ENCODE results near the gene GMCL1.
A peak's percentile ranks its signal among the peaks of the same experiment; 100 is the strongest.
"Not testable (repeated sequence)": the region's sequence is repeated elsewhere in the genome, so short reads cannot be mapped to it uniquely, and the experiment has no call there.

The GMCL1 gene

DNA sequence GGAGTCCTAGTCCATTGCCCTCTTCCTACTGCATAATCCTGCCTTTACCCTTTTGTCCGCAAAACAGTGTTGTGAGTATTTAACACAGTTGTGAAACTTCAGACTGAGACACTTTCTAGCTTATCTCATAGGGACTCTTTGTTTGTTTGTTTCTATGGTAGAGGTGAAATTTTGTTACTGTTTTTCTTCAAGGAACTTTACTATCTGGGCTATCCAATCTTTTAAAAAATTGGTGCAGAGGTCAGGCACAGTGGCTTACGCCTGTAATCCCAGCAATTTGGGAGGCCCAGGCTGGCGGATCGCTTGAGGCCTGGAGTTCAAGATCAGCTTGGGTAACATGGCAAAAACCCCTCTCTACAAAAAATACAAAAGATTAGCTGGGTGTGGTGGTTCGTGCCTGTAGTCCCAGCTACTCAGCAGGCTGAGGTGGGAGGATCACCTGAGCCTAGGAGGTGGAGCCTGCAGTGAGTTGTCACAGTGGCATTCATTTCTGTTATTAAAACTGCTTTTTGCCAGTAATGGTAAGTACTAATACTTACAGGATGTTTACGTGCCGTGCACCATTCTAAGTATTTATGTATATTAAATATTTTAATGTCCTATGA, 18.8 kb downstream of the GMCL1 start:
- DNase-seq (ENCODE audit: low spot score), result no peak

DNA sequence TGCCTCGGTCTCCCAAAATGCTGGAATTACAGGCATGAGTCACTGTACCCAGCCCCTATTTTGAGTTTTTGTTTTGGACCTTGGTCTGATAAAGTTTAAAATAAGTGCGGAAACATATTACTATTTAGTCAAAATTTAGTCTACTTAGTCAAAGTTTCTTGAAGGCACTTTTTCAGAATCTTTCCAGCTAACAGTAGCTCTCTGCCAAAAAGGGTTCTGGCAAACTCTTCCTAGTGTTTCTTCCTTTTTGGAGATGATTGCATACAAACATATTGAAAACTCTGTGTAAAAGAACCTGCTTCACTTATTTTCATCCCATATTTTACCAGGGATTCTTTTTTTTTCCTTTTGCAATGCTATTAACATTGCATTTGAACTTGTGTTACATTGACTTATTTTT, 28.8 kb downstream of the GMCL1 start:
- no peak for DNase-seq (ENCODE audit: low spot score)

DNA sequence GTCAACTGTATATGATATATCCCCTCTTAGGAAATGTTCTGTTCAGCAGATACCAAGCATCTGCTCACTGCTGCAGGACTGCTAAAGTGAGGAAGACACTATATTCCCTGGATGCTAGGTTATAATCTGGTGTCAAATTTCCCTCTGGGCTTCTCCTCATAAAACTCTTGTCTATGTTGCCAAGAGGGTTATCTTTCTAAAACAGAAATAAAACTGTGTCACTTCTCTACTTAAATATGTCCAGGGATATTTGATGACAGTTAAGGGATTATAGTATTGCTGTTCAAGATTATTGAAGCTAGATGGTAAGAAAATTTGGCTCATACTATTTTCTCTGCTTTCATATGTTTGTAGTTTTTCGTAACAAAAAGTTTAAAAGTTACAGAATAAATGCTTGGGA, 33.8 kb downstream of the GMCL1 start:
- DNase-seq (ENCODE audit: low spot score), result no peak

DNA sequence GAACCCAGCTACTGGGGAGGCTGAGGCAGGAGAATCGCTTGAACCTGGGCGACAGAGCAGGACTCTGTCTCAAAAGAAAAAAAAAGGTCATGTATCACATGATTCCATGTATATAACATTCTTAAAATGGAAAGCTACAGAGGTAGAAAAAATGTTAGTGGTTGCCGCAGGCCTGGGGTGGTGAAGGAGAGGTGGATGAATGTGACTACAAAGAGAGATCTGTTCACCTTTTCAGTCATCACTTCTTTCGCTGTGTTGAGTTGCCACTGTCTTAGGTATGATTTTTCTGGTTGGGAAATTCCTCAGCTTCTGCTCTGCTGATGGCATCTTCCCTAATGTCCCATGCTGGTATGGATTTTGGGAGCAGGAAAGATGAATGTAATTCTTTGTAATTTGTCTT, 59.0 kb downstream of the GMCL1 start:
- DNase-seq (ENCODE audit: low spot score), result no peak

DNA sequence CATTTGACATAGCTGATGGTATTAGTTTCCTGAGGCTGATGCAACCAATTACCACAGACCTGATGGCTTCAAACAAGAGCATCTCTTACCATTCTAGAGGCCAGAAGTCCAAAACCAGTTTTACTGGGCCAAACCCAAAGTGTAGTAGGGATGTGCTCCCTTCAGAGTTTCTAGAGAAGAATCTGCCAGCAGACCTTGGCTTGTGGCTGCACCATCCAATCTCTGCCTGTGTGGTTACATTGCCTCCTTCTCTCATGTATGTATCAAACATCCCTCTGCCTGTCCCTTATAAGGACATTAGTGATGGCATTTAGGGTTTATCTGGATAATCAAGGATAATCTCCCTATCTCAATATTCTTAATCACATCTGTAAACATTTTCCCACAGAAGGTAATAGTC, 59.8 kb downstream of the GMCL1 start:
- no peak for DNase-seq (ENCODE audit: low spot score)

DNA sequence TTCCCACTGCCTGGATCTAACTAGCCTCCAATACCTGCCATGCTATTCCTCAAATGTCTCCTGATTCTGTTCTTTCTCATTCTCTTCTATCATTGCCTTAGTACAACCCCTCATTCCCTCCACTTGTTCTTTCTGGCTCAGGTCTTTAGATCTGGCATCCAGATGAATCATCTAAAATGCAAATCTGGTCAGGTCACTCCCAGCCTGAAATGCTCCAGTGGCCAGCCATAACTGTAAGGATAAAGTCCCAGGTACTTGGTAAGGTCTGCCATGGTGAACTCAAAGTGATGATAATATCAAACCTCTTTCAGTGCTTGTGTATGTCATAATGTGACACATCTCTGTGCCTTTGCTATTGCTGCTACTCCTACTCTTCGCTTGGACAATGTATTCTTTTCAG, 61.4 kb downstream of the GMCL1 start:
- DNase-seq (ENCODE audit: low spot score), result no peak

DNA sequence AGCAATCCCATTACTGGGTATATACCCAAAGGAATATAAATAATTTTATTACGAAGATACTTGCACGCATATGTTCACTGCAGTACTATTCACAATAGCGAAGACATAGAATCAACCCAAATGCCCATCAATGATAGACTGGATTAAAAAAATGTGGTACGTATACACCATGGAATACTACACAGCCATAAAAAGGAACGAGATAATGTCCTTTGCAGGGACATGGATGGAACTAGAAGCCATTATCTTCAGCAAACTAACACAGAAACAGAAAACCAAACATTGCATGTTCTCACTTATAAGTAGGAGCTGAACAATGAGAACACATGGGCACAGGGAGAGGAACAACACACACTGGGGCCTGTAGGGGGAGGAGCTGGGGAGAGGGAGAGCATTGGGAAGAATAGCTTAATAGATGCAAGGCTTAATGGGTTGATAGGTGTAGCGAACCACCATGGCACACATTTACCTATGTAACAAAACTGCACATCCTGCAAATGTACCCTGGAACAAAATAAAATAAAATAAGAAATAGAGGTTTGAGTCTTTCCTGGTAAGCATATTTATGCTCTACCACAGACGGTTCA, 63.5 kb downstream of the GMCL1 start:
- not testable (repeated sequence) for DNase-seq (ENCODE audit: low spot score)

DNA sequence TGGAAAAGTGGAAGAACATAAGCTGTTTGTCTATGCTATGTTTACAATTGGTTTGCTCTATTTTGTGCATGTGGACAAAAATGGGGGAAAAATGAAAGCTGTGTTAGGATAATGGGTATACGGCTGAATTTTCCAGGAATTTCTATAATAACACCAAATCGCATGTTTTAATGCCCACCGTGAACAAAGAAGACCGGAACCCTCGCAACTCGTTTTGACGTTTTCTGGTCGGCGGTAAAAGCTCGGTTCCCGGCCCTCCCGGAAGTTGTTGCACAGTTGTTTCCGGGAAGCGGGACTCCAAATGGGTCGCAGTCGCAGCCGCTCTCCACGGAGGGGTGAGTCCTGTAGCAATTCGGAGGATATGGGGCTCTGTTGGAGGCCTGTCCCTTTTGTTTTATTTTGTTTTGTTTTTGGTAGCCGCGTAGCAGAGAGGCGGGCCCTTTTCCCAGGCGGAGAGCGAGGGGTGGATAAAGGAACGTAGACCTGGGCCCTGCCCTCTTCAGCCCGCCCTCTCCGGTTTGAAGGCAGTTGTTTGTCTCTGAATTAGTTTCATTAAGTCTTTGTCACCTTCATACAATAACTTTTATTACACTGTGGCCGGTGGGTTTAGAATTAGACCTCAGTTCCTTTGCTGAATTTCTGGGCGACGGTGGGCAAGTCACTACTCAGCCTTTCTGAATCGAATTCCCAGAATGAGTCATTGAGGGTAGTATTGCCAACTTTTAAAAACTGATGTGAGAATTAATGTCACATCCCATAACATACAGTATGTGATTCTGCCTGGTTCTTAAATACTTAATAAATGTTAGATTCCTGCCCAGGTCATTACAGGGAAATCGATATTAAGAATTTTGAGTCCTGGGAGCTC, 64.5 kb downstream of the GMCL1 start, which contains the start of gene SNRNP27:
SNRNP27 (plus strand) TSS at position 273 of the 868 bp plus-strand sequence; CDS start at position 302, 29 bp downstream.
- DNase-seq (ENCODE audit: low spot score), result peak; percentile 75

DNA sequence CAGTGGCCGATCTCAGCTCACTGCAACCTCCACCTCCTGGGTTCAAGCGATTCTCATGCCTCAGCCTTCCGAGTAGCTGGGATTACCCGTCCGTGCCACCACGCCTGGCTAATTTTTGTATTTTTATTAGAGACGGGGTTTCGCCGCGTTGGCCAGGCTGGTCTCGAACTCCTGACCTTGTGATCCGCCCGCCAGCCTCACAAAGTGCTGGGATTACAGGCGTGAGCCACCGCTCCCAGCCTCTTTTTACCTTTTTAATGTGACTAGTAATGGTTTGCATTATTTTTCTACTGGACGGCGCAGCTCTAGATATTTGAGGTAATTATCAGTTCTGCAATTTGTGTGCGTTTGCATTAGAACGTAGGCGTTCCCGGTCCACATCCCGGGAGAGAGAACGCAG, 65.3 kb downstream of the GMCL1 start:
- not testable (repeated sequence) for DNase-seq (ENCODE audit: low spot score)

DNA sequence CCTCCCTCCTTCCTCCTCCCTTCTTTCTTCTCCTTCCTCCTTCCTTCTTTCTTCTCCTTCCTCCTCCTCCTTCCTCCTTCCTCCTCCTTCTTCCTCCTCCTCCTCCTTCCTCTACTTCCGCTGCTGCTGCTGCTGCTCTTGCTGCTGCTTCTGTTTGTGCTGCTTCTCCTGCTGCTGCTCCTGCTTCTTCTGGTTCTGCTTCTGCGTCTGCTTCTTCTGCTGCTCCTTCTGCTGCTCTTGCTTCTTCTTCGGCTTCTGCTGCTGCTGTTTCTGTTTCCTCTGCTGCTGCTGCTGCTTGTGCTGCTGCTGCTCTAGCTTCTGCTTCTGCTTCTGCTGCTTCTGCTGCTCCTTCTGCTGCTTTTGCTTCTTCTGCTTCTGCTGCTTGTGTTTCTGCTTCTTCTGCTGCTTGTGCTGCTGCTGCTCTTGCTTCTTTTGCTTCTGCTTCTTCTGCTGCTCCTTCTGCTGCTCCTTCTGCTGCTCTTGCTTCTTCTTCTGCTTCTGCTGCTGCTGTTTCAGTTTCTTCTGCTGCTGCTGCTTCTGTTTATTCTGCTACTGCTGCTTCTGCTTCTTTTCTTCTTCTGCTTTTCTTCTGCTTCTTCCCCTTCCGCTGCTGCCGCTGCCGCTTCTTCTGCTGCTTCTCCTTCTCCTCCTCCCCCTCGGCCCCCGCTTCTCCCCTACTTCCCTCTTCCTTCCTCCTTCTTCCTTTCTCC, 72.9 kb downstream of the GMCL1 start:
- DNase-seq (ENCODE audit: low spot score), result no peak

DNA sequence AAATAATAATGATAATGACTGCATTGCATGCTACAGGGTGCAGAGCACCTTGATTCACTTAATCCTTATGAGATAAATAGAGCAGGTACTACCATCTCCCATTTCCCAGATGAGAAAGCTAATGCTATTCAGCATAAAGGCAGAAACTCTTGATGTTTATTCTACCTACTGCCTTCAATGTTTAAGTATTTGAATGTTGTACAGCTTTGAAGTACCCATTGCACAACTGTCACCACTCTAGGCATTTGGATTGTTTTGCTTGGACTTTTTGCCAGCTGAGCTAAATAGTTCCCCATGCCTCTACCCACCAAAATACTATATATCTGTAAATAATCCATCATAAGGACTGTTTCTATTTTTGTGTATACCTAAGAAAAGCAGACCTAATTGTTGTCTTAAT, 77.8 kb downstream of the GMCL1 start:
- DNase-seq (ENCODE audit: low spot score), result no peak

DNA sequence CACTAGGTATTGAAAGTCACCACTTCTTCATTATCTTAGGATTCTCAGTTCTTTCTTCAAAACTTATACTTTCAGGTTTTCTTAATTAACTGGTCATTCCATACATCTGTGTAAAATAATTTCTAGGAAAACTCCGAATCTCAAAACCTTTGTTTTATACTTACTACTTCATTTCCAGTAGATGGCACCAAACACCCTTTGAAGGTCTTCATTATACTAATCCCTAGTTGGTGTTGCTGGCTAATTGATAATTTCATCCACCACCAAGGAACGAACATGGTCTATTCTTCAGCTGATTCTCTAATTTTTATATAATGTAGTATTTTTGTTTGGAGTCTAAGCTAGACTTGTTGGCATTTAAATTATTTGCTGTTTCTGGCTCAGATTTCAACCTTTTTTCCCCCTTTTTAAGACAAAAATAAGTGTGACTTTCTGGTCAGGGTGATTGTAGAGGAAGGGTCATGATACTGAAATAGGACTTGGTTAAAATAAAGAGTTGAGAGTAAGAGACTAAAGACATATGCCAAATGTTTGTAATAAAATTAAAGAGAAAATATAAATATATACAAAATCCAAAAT, 82.6 kb downstream of the GMCL1 start:
- DNase-seq (ENCODE audit: low spot score), result peak; percentile 83

DNA sequence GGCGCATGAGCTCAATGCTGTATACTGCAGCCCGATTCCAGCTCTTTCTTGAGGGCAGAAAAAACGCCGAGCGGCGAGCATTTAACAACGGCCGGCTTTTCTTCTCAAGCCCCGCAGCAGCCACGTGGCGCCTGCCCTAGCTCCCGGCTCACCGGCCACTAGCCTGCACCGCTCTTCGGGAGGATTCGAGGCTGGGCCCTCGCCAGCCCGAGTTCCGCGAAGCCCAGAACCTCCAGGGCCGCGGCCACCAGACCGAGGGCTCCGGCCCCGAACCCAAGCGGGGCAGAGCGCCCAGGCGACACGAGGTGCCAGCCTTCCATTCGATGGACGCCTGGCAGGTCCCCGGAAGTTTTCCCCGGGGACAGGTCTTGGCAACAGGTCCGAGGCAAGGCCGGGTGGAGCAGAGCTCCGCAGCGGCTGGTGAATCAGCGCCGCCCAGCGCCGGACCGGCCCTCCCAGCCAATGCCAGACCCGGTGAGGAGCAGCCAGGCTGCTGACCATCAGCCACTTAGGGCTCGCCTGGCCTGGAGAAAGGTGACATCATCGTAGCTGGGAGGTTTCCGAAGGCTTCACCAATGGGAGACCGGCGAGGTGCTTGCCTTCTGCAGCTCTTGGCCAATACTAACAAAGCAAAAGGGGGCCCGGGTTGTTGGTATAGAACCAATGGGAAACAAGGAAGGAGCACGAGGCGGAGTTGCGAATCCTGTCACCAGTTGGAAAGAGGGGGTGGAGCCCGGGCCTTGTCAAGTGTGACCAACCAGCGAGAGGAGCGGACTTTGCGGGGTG, 84.9 kb downstream of the GMCL1 start:
- peak; percentile 100 for DNase-seq (ENCODE audit: low spot score)

DNA sequence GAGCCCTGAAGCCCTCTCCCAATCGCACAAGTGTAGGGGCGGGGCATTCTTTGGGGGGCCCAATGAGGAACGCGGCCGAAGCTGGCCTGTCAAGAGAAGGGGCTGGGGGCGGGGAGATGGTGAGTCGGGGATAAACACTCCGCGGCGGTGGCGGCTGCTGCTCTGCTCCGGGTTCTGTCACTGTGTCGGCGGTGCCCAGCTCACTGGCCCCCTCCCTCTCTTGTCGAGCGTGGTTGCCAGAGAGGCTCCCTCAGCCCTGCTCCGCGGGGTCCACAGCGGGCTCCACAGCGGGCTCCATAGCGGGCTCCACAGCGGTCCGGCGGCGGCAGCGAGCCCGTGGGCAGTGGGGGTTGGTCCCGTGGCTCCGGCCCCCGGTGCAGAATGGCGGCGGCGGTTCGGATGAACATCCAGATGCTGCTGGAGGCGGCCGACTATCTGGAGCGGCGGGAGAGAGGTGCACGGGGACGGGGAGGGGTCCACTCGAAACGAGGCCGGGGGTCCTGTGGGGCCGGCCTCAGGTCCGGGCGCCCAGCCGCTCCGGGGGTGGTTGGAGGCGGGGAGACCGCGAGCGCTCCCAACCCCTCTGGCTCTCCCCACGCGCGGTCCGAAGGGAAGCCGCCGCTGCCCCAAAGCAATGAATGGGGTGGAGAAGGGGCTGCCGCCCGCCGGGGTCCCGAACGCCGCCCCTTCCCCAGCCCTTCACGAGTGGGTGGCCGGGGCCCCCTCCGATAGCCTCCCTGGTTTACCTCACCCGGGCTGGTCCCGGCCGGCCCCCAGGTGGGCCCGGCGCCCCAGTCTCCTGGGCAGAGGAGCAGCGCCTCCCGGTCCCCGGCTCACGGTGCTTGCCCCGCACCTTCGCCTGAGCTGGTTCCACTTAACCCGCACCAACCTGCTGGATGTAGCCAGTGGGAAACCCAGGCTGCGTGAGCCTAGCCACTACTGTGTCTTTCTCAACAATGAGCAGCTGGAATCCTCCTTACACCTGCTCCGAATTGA, 85.8 kb downstream of the GMCL1 start, which contains the start of gene MXD1:
MXD1 (plus strand) TSS at position 160 of the 996 bp plus-strand sequence; CDS start at position 382, 222 bp downstream.
- no peak for DNase-seq (ENCODE audit: low spot score)

DNA sequence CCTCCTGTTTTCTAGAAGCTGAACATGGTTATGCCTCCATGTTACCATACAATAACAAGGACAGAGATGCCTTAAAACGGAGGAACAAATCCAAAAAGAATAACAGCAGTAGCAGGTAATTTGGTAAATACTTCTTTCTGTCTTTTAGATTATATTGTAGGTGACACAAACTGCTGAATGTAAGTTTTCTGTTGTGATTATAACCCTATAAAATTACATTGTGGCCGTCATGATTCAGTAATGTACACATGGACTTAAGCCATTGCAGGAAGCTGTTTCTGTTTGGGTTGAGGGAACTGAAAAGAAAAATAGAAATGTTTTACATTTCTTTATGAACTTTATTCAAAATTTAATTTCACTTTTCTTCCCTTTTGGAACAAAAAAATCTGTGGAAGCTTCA, 86.6 kb downstream of the GMCL1 start:
- no peak for DNase-seq (ENCODE audit: low spot score)

DNA sequence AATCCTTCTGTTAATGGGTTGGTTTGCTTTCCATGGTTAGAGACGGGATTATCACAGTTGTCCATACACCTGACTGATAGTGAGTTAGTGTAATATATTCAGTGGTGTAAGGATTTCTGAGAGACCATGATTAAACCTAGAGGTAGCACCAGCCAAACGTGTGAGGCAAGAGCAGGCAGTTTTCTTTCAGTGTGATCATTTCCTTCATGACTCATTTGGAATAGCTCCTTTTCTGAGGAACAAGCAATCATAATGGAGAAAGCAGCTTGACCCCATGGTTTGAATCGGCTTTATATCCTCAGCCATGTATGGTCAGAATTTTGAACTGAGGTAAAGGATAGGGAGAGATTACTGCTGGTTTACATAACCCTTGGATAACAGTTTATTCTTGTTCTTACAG, 88.4 kb downstream of the GMCL1 start:
- DNase-seq (ENCODE audit: low spot score), result no peak

DNA sequence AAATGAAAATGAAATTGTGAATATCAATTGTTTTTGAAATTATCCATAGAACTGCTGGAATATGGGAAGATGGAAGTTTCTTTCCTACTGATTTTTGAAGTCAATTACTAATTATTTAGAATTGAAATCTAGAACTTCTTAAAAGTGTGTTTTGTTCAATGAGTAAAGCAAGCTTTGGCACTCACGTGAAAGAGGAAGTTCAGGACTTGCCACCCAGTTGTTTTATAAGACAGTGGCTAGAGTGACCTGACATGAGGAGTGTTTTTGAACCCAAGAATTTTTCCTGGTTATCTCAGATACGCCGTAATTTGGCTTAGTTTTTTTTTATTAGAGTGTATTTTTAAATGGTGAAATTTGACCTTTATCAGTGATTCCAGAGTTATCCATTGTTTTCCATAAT, 88.9 kb downstream of the GMCL1 start:
- DNase-seq (ENCODE audit: low spot score), result no peak

DNA sequence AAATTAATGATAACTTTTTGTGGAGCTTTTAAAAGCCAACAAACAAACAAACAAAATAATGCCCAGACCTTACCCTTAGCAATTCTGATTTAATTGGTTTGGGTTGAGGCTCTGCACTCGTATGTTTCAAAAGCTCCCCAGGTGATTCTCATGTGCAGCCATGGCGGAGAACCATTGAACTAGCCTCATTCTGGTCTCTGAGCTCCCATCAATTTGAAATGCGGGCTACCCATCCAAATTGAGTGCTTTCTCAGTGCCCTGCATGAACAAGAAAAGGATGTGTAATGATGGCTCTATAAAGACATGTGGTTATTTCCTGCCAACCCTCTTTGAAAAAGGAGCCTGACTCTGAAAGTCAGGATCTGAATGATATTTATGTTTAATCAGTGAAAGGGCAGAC, 93.7 kb downstream of the GMCL1 start:
- no peak for DNase-seq (ENCODE audit: low spot score)

DNA sequence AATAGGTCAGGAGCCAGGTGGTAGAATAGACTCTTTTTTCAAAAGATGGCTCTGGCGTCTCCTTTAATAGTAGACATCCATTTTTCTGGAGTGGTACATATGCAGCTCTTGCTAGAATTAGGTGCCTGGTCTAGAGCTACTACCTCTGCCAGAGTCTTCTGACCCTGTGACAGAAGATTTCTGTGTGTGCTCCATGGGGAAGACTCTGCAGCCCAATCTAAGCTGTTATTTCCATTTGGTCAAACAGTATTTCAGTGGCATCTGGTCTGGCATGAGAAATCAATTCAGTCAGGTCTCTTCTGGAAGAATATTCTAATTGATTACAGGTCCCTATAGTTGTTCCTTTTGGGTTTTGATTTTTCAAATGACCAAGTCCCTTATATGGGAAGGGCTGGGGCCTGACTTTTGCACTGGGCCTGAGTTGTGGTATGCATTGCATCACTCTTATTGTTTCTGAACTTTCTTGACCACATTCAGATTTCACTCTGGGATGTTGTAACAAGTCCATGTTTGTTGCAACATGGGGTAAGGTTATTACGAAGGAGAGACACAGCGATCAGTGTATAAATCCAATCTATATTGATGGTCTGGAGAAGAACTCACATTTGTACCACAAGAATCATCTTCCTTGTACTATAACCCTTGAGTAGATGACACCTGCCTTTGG, 97.5 kb downstream of the GMCL1 start:
- DNase-seq (ENCODE audit: low spot score), result no peak

Data from globus pallidus (tissue), 1 donor.